Coronary artery (tissue), 2 donors: ENCODE results near the gene OR2A25.

ENCODE experiments used
- DNase-seq: peaks from one replicate; pipeline ENCODE4 v3.0.0-alpha.2; 2017; ENCODE audit warnings: low spot score
- H3K27ac ChIP-seq, 2 donors: fragments of 200-600 bp; sonication (generic); one replicate each; pipeline ENCODE4 v1.5.1; 2016 to 2019
- H3K4me3 ChIP-seq: fragments of 200-600 bp; sonication (generic); 2 replicates; pipeline ENCODE4 v1.5.1; 2016; ENCODE audit warnings: mild to moderate bottlenecking, moderate library complexity
- CTCF ChIP-seq: fragments of 200-600 bp; sonication (generic); IDR thresholded peaks from one replicate; pipeline ENCODE4 v1.5.1; 2019; ENCODE audit warnings: antibody characterized with exemption

OR2A25 gene

GRCh38 chr7:144118341-144118740 lies 48.7 kb downstream of the OR2A25 start:
- DNase-seq = no peak
- Histone ChIP-seq H3K27ac (no peak overlapping the region), H3K4me3 (no peak overlapping the region)
- no peak for TF ChIP-seq CTCF

- no peak within 1 kb of the TSS for H3K27ac ChIP-seq
- no peak within 1 kb of the TSS for H3K4me3 ChIP-seq
- no peak for DNase-seq
- TF ChIP-seq CTCF = no peak
Measured at GRCh38 chr7:144122876-144123275, 53.3 kb downstream of the OR2A25 start, which contains the start of gene OR2A14. OR2A14 (plus strand) TSS chr7:144123176; CDS start chr7:144129113, 5,937 bp downstream.
